ENCODE measurements around the gene SLC8A1. TPM values are rescaled to one million over a fixed set of nuclear protein-coding genes. Genes with fewer than 3 reads are reported as not detected.

The SLC8A1 gene
- total RNA-seq, 1 experiment from 2014 or later: not detected

DNA sequence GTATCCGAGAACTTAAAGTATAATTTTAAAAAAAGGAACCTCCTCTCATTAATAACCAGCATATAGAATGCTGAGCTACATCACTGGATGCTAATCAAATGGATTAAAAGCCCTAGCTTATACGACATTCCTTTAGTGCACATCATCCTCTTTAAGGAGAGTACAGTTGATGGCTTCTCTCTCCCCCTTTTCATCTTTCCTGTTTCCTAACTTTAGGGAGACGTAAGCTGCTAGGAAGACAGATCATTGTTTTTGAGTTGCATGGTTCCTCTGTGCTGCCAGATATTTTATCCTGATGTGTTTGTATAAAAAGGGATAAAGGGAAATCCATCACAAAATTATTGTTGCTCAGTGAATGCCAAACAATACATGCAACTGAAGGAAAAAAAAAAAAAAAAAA lies 94.2 kb downstream of the SLC8A1 start:
- TF ChIP-seq CTCF (conservative IDR thresholded peaks at IDR 0.05; ENCODE audit: low read depth, low read length) (no peak), EZH2 (IDR thresholded peaks at IDR 0.05; ENCODE audit: borderline replicate concordance, low read depth, low read length, poor library complexity, severe bottlenecking) (no peak)
- no peaks in the 10 kb centered on the region for H3K9me3 ChIP-seq (ENCODE audit: low read depth, low read length, poor library complexity, severe bottlenecking)
- peaks cover 3% of the 10 kb centered on the region for H3K4me1 ChIP-seq (ENCODE audit: insufficient read depth, low read length, poor library complexity, severe bottlenecking)
- ChIA-PET CTCF (interaction anchor here (0.6 kb wide), 1 partner anchor 464 kb away, joined by 4 read pairs; no protein-coding TSS in a partner anchor), POLR2A (ENCODE audit: low non-redundant PET) (interaction anchor here (0.7 kb wide), 1 partner anchor 134 kb away, joined by 6 read pairs; no protein-coding TSS in a partner anchor)
- H3K27ac ChIP-seq (ENCODE audit: low read depth, low read length, poor library complexity, severe bottlenecking): no peak overlapping the region
- no peaks in the 10 kb centered on the region for H3K36me3 ChIP-seq (ENCODE audit: insufficient read depth, low read length, poor library complexity, severe bottlenecking)
- BruUV-seq (replicated peaks): no TSS peak
- H3K27me3 ChIP-seq (replicated peaks; ENCODE audit: insufficient read depth, low read depth, low read length, poor library complexity): peaks cover 14% of the 10 kb centered on the region
- no peak overlapping the region for H3K4me3 ChIP-seq (ENCODE audit: low read depth, low read length, poor library complexity, severe bottlenecking)
- intact Hi-C loops (cut with micrococcal nuclease; ENCODE audit: unreplicated experiment): no loop called here
- DNase-seq (ENCODE audit: low spot score): no peak

- H3K27me3 ChIP-seq (replicated peaks; ENCODE audit: insufficient read depth, low read depth, low read length, poor library complexity): peaks cover 6% of the 10 kb centered on the region
- no peak for DNase-seq (ENCODE audit: low spot score)
- BruUV-seq (replicated peaks): no TSS peak
- peaks cover 9% of the 10 kb centered on the region for H3K4me1 ChIP-seq (ENCODE audit: insufficient read depth, low read length, poor library complexity, severe bottlenecking)
- H3K4me3 ChIP-seq (ENCODE audit: low read depth, low read length, poor library complexity, severe bottlenecking): no peak overlapping the region
- no peaks in the 10 kb centered on the region for H3K36me3 ChIP-seq (ENCODE audit: insufficient read depth, low read length, poor library complexity, severe bottlenecking)
- ChIA-PET CTCF (no interaction called here), POLR2A (ENCODE audit: low non-redundant PET) (no interaction called here)
- H3K9me3 ChIP-seq (ENCODE audit: low read depth, low read length, poor library complexity, severe bottlenecking): no peaks in the 10 kb centered on the region
- intact Hi-C loops (cut with micrococcal nuclease; ENCODE audit: unreplicated experiment): no loop called here
- TF ChIP-seq EZH2 (IDR thresholded peaks at IDR 0.05; ENCODE audit: borderline replicate concordance, low read depth, low read length, poor library complexity, severe bottlenecking) (no peak), CTCF (conservative IDR thresholded peaks at IDR 0.05; ENCODE audit: low read depth, low read length) (no peak)
- H3K27ac ChIP-seq (ENCODE audit: low read depth, low read length, poor library complexity, severe bottlenecking): no peak overlapping the region
These were observed 96.4 kb downstream of the SLC8A1 start for GRCh38 chr2:40355451-40355850.

DNA sequence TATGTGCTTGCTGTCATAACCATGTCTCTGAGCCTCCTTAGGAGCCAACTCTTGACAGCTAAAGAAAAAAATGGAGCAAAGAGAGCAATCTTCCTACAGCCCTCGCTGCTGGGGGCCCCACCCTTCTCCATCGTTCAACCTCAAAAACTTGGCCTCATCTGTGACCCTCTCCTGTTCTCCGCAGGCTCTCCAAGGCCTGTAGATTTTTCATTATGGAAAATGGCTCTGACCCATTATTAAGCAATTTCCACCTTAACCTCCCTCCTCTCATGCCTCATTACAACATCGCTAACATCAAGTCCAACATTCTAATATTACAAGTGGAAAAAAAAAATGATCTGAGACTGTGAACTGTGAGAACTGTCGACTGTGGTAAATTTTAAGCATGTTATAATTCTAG lies 98.7 kb downstream of the SLC8A1 start:
- Histone ChIP-seq H3K27ac (ENCODE audit: low read depth, low read length, poor library complexity, severe bottlenecking) (no peak overlapping the region), H3K27me3 (replicated peaks; ENCODE audit: insufficient read depth, low read depth, low read length, poor library complexity) (peaks cover 11% of the 10 kb centered on the region), H3K4me1 (ENCODE audit: insufficient read depth, low read length, poor library complexity, severe bottlenecking) (peaks cover 9% of the 10 kb centered on the region), H3K9me3 (ENCODE audit: low read depth, low read length, poor library complexity, severe bottlenecking) (no peaks in the 10 kb centered on the region), H3K36me3 (ENCODE audit: insufficient read depth, low read length, poor library complexity, severe bottlenecking) (no peaks in the 10 kb centered on the region), H3K4me3 (ENCODE audit: low read depth, low read length, poor library complexity, severe bottlenecking) (no peak overlapping the region)
- intact Hi-C loops (cut with micrococcal nuclease; ENCODE audit: unreplicated experiment): no loop called here
- no TSS peak for BruUV-seq (replicated peaks)
- ChIA-PET CTCF (no interaction called here), POLR2A (ENCODE audit: low non-redundant PET) (no interaction called here)
- no peak for TF ChIP-seq EZH2 (IDR thresholded peaks at IDR 0.05; ENCODE audit: borderline replicate concordance, low read depth, low read length, poor library complexity, severe bottlenecking)
- no peak for TF ChIP-seq CTCF (conservative IDR thresholded peaks at IDR 0.05; ENCODE audit: low read depth, low read length)
- no peak for DNase-seq (ENCODE audit: low spot score)
